GM18507 (cell line): ENCODE results near the gene SAPCD2.

Experiments
- DNase-seq: peaks from one replicate; pipeline ENCODE4 v3.0.0; 2011; ENCODE audit warnings: low read depth; ENCODE audit not compliant: insufficient read length; ENCODE audit errors: extremely low spot score
- FAIRE-seq: peaks from 2 replicates; lab custom pipeline; 2011; peaks lifted over from hg19 to GRCh38; lab: Jason Lieb, UNC

Gene SAPCD2

DNA sequence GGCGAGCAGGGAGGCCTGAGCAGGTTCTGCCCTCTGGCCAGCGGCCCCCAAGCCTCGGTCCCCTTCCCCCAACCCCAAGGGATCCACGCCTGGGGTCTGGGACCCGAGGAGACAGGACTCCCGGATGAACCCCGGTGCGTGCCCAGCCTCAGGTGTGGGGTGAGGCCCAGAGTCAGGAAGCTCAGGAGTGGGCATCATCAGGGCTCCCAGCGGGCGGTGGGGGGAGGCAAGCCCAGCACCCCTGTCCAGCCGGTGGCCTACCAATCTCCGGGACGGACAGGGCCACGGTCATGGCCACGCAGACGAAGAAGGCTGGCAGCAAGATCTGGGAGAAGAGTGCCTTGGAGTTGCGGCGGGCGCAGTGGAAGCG, 56.8 kb downstream of the SAPCD2 start:
- no peak for FAIRE-seq
- DNase-seq = no peak

GRCh38 chr9:137012694-137013570, 57.4 kb downstream of the SAPCD2 start:
- FAIRE-seq = no peak
- DNase-seq = no peak
